Aorta (tissue), 5 donors: Measurements from ENCODE around the gene FUBP3. TPM values are rescaled to one million over a fixed set of nuclear protein-coding genes. Genes with fewer than 3 reads are reported as not detected.

ENCODE experiments used
- ATAC-seq: fragments of 200-7000 bp; cut with Tn5 transposase; one replicate; pipeline ENCODE4 v1.9.1; 2022; ENCODE audit warnings: moderate library complexity; ENCODE audit not compliant: low FRiP score
- DNase-seq, 2 donors: peaks; one replicate each; pipeline ENCODE4 v3.0.0-alpha.2; 2020
- H3K27ac ChIP-seq, 2 donors: one replicate each; pipeline ENCODE4 v1.5.1; 2013; ENCODE audit warnings: low read length in 2 of 2, mild to moderate bottlenecking in 2 of 2, moderate library complexity in 2 of 2, control low read depth in 1 of 2, inconsistent platforms in 1 of 2, low read depth in 1 of 2
- H3K27me3 ChIP-seq, 2 donors: one replicate each; pipeline ENCODE4 v1.6.1; 2013; ENCODE audit warnings: control low read depth in 1 of 2, low read length in 1 of 2, mild to moderate bottlenecking in 1 of 2, moderate library complexity in 1 of 2; ENCODE audit not compliant: insufficient read depth in 2 of 2, control insufficient read depth in 1 of 2
- H3K36me3 ChIP-seq, 2 donors: one replicate each; pipeline ENCODE4 v1.6.1; 2013; ENCODE audit warnings: control low read depth in 1 of 2, low read length in 1 of 2, mild to moderate bottlenecking in 1 of 2; ENCODE audit not compliant: insufficient read depth in 2 of 2, control insufficient read depth in 1 of 2
- H3K4me1 ChIP-seq, 2 donors: one replicate each; pipeline ENCODE4 v1.6.1; 2013; ENCODE audit warnings: low read length in 2 of 2, control low read depth in 1 of 2, mild to moderate bottlenecking in 1 of 2, moderate library complexity in 1 of 2; ENCODE audit not compliant: insufficient read depth in 2 of 2, control insufficient read depth in 1 of 2
- H3K4me3 ChIP-seq, 2 donors: one replicate each; pipeline ENCODE4 v1.5.1; 2013; ENCODE audit warnings: low read length in 2 of 2, control low read depth in 1 of 2, mild to moderate bottlenecking in 1 of 2
- H3K9me3 ChIP-seq: one replicate; pipeline ENCODE4 v1.6.1; 2013; ENCODE audit warnings: mild to moderate bottlenecking, low read length; ENCODE audit not compliant: control insufficient read depth
- WGBS, 2 donors: extraction: QIAGEN DNeasy Blood & Tissue Kit; methylation state at CpG; one replicate each; pipeline ENCODE4 v1.1.7; 2013; 5-methylcytosine and 5-hydroxymethylcytosine counted together
- intact Hi-C, 2 donors: fragments of 100-400 bp; cut with DNase I; formaldehyde crosslinking; loops; one replicate each; pipeline versions ENCODE4 v1.14.2 to v1.15.0; 2022
- polyA plus RNA-seq, 2 donors: library from polyadenylated mRNA; stranded (reverse); fragments of 200-250 nt; gene quantifications; one replicate each; pipeline ENCODE4 v1.2.3, GENCODE V29; 2013
- total RNA-seq, 2 donors: library from RNA; stranded (reverse); fragmentation: NEBNext Ultra II Directional; extraction: Animal tissue kit (Norgen Biotek cat#: 25700); gene quantifications; one replicate each; pipeline ENCODE4 v1.2.1, GENCODE V29; 2021
- donor health status: healthy with polysubstance abuse.
- donor health status: Bipolar disorder and iron deficiency.
- donor health status: DM: no; HTN: no; CAD: no.
- donor health status: DM: no; HTN: no; CAD: no.
- donor health status: DM: yes; HTN: yes; CAD: no.

FUBP3 gene
- total and polyA plus RNA-seq, 4 donors, result 24.4 to 50.9 (median 38.6) TPM

- Histone ChIP-seq H3K9me3 (no peaks in the 10 kb centered on the region), H3K27me3 (no peaks in the 10 kb centered on the region), H3K36me3 (no peaks in the 10 kb centered on the region), H3K4me1 (no peaks in the 10 kb centered on the region), H3K4me3 (no peak within 1 kb of the TSS), H3K27ac (no peak within 1 kb of the TSS)
- 2 to 3% methylated on average over 54 to 76 of the region's 76 CpGs for WGBS, 2 donors
- ATAC-seq (no peak), DNase-seq (no peak)
- intact Hi-C loops, result no loop called here
These were observed 85.1 kb downstream of the FUBP3 start, which contains the start of gene PRDM12 for GRCh38 chr9:130664251-130665028. Gene PRDM12 (plus strand): TSS chr9:130664594. CDS start chr9:130664654, 60 bp downstream.

GRCh38 chr9:130665029-130665430 is 85.7 kb downstream of the FUBP3 start:
- H3K4me3 ChIP-seq, result no peak overlapping the region
- no peak for ATAC-seq
- 2% methylated on average over 23 to 26 of the region's 26 CpGs for WGBS, 2 donors
- intact Hi-C loops, result no loop called here
- DNase-seq, result no peak
- no peaks in the 10 kb centered on the region for H3K4me1 ChIP-seq
- no peak overlapping the region for H3K27ac ChIP-seq
- H3K36me3 ChIP-seq, result no peaks in the 10 kb centered on the region
- H3K9me3 ChIP-seq, result no peaks in the 10 kb centered on the region
- no peaks in the 10 kb centered on the region for H3K27me3 ChIP-seq

- intact Hi-C loops, result no loop called here
- Histone ChIP-seq H3K9me3 (no peaks in the 10 kb centered on the region), H3K4me3 (no peak overlapping the region), H3K4me1 (no peaks in the 10 kb centered on the region), H3K36me3 (no peaks in the 10 kb centered on the region), H3K27ac (no peak overlapping the region), H3K27me3 (no peaks in the 10 kb centered on the region)
- 4% methylated on average over 61 of the region's 61 CpGs for WGBS, 2 donors
- no peak for ATAC-seq
- DNase-seq, result no peak
These were observed 86.3 kb downstream of the FUBP3 start for GRCh38 chr9:130665431-130666392.

DNA sequence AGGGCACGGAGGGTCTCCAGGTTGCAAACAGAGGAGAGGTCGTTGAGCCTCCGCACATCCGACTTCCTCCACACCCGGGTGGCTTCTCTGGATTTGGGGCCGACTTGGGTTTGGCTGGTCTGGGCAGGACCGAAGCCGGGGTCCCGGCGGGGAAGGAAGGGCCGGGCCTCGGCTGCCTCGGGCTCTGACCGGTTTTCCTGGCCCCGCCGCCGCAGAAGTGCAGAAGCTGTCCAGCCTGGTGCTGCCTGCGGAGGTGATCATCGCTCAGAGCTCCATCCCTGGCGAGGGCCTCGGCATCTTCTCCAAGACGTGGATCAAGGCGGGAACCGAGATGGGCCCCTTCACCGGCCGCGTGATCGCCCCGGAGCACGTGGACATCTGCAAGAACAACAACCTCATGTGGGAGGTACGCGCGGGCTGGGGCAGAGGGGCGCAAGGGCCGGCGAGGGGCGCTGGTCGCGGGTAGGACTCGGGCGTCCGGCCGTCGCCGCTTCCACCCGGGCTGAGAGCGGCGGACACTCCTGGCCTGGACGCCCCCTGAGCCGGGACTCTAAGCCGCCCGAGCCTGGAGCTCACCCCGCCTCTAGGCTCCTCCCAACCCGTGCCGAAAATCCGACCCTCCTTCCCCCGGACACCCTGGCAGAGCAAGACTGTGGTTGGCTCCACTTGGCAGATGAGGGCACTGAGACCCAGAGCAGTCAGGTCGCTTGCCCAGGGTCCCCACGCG is 87.2 kb downstream of the FUBP3 start:
- intact Hi-C loops, result no loop called here
- no peaks in the 10 kb centered on the region for H3K27me3 ChIP-seq
- 12% methylated on average over 52 to 60 of the region's 60 CpGs for WGBS, 2 donors
- no peaks in the 10 kb centered on the region for H3K36me3 ChIP-seq
- no peak overlapping the region for H3K27ac ChIP-seq
- DNase-seq (no peak), ATAC-seq (no peak)
- H3K9me3 ChIP-seq, result no peaks in the 10 kb centered on the region
- no peak overlapping the region for H3K4me3 ChIP-seq
- no peaks in the 10 kb centered on the region for H3K4me1 ChIP-seq

- 82 to 84% methylated on average over 4 of the region's 4 CpGs for WGBS, 2 donors
- Histone ChIP-seq H3K4me1 (no peaks in the 10 kb centered on the region), H3K9me3 (no peaks in the 10 kb centered on the region), H3K27me3 (no peaks in the 10 kb centered on the region), H3K36me3 (no peaks in the 10 kb centered on the region), H3K4me3 (no peak overlapping the region), H3K27ac (no peak overlapping the region)
- intact Hi-C loops, result no loop called here
- ATAC-seq (no peak), DNase-seq (no peak)
These were observed 87.7 kb downstream of the FUBP3 start for GRCh38 chr9:130667120-130667435.

DNA sequence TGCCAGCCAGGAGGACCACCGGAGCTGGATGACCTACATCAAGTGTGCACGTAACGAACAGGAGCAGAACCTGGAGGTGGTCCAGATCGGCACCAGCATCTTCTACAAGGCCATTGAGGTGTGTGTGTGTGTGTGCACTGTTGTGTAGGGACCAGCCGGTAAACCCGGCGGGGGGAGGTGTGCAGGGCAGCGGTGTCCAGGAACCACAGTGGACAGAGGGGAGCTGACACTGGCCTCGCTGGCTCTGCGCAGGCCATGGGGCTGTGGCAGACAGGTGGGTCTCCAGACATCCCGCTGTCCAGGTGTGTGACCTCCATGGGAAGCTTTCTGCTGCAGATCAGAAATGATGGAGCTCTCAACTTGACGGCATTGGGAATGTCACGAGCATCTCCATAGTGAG is 88.8 kb downstream of the FUBP3 start:
- no peaks in the 10 kb centered on the region for H3K27me3 ChIP-seq
- WGBS, 2 donors, result 91 to 95% methylated on average over 13 of the region's 13 CpGs

GRCh38 chr9:130668659-130669058 is 89.3 kb downstream of the FUBP3 start:
- Histone ChIP-seq H3K4me3 (no peak overlapping the region), H3K4me1 (no peaks in the 10 kb centered on the region), H3K36me3 (no peaks in the 10 kb centered on the region), H3K9me3 (no peaks in the 10 kb centered on the region), H3K27me3 (no peaks in the 10 kb centered on the region), H3K27ac (no peak overlapping the region)
- intact Hi-C loops, result no loop called here
- DNase-seq, result no peak
- 73% methylated on average over 12 of the region's 12 CpGs for WGBS, 2 donors
- ATAC-seq, result no peak

More for the DNA sequence above, 88.8 kb downstream of the FUBP3 start:
- no peak overlapping the region for H3K4me3 ChIP-seq
- intact Hi-C loops, result no loop called here
- no peak for ATAC-seq
- no peaks in the 10 kb centered on the region for H3K36me3 ChIP-seq
- H3K9me3 ChIP-seq, result no peaks in the 10 kb centered on the region
- H3K4me1 ChIP-seq, result no peaks in the 10 kb centered on the region
- no peak for DNase-seq
- no peak overlapping the region for H3K27ac ChIP-seq

DNA sequence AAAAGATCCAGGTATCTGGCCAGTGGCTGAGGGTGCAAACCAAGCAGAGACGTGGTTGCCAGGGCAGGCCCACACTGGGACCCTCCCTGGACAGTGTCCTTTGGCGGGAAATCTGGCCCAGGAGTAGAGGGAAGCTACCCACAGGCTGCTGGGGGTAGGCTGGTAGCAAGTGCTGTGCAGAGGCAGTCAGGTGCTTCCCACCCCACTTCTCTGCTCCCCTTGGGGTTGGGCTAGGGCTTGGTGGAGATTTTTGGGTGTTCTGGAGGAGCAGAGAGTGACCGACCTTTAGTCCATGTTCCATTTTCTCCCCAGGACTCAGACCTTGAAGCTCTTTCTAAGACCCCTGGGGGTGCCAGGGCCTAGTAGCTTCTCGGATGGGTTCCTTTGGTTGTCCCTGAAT is 90.6 kb downstream of the FUBP3 start:
- Histone ChIP-seq H3K36me3 (no peaks in the 10 kb centered on the region), H3K4me3 (no peak overlapping the region), H3K27me3 (no peaks in the 10 kb centered on the region), H3K9me3 (no peaks in the 10 kb centered on the region), H3K4me1 (no peaks in the 10 kb centered on the region), H3K27ac (no peak overlapping the region)
- WGBS, 2 donors, result 89 to 93% methylated on average over 4 of the region's 4 CpGs
- intact Hi-C loops, result no loop called here
- ATAC-seq (no peak), DNase-seq (no peak)
